ENCODE data around the gene MMS22L.

MMS22L gene

DNA sequence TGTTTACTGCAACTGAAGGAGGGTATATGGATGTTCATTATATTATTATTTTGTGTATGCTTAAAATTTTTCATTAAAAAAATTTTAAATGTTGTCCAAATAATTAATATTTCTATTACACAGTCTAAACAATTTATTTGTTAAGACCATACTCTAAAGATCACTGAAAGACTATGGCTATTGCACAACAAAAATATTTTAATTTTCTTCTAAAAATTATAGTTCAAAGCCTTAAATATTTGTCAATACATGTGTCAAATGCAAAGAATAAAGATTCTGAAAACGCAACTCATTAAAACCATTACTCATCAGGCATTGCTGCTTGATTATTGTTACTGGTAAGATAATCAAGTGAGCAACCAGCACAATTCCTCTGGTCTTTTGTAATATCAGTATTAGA is 2.2 kb downstream of the MMS22L start:
- Histone ChIP-seq H3K27ac (no peak overlapping the region), H3K4me1 (peaks cover 0 to 9% (median 2%) of the 10 kb centered on the region in 4 donors), H3K9me3 (no peaks in the 10 kb centered on the region), H3K4me3 (no peak overlapping the region), H3K36me3 (peaks cover 2 to 7% (median 4%) of the 10 kb centered on the region in 3 donors), H3K27me3 (no peaks in the 10 kb centered on the region)
- intact Hi-C loops (cut with DNase I; ENCODE audit: low total_unique reads) = loop anchor here (5.0 kb wide), 1 partner anchor 758 kb away; the partner anchor contains the start of gene UFL1
- no peak for DNase-seq
- TF ChIP-seq, protein P1, sequence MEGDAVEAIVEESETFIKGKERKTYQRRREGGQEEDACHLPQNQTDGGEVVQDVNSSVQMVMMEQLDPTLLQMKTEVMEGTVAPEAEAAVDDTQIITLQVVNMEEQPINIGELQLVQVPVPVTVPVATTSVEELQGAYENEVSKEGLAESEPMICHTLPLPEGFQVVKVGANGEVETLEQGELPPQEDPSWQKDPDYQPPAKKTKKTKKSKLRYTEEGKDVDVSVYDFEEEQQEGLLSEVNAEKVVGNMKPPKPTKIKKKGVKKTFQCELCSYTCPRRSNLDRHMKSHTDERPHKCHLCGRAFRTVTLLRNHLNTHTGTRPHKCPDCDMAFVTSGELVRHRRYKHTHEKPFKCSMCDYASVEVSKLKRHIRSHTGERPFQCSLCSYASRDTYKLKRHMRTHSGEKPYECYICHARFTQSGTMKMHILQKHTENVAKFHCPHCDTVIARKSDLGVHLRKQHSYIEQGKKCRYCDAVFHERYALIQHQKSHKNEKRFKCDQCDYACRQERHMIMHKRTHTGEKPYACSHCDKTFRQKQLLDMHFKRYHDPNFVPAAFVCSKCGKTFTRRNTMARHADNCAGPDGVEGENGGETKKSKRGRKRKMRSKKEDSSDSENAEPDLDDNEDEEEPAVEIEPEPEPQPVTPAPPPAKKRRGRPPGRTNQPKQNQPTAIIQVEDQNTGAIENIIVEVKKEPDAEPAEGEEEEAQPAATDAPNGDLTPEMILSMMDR (IDR thresholded peaks at IDR 0.05) = no peak

DNA sequence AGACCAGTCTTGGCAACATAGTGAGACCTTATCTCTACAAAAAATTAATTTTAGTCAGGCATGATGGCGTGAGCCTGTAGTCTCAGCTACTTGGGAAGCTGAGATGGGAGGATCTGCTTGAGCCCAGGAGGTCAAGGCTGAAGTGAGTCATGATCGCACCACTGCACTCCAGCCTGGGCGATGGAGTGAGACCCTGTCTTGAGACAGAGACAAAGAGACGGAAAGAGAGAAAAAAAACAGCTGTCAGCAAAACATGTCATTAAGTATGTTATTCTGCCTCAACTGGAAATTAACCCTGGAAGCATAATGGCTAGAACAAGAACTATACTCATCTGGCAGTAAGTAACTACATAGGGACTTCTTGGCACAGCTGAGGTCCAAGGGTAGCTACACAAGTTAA is 7.2 kb downstream of the MMS22L start:
- no peak for DNase-seq
- Histone ChIP-seq H3K4me1 (no peaks in the 10 kb centered on the region), H3K9me3 (no peaks in the 10 kb centered on the region), H3K27me3 (no peaks in the 10 kb centered on the region), H3K36me3 (peaks cover 16 to 22% (median 20%) of the 10 kb centered on the region in 3 donors), H3K4me3 (no peak overlapping the region), H3K27ac (no peak overlapping the region)
- TF ChIP-seq, protein P1 (IDR thresholded peaks at IDR 0.05) = no peak
- intact Hi-C loops (cut with DNase I; ENCODE audit: low total_unique reads) = no loop called here

DNA sequence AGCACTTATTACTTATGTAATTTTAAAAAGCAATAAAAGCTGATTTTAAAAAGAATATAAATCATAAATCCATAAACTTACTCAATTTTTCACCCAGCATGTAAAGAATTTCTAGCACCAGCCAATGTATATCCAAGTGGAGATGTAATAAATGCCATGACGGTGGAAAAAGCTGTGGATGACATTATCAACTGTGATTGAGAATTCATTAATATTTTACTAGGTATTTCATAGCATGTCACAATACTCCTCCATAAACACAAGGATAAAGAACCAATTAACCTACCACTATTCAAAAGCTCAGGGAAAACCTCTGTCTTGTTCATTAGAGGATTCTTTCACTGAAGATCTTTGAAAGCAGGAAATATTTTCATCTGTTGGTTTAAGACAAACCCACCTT is 13.2 kb downstream of the MMS22L start:
- TF ChIP-seq, protein P1 (IDR thresholded peaks at IDR 0.05) = no peak
- intact Hi-C loops (cut with DNase I; ENCODE audit: low total_unique reads) = no loop called here
- Histone ChIP-seq H3K4me3 (no peak overlapping the region), H3K9me3 (no peaks in the 10 kb centered on the region), H3K27ac (no peak overlapping the region), H3K36me3 (peaks cover 22 to 33% (median 26%) of the 10 kb centered on the region in 3 donors), H3K4me1 (no peaks in the 10 kb centered on the region), H3K27me3 (no peaks in the 10 kb centered on the region)
- DNase-seq = no peak

DNA sequence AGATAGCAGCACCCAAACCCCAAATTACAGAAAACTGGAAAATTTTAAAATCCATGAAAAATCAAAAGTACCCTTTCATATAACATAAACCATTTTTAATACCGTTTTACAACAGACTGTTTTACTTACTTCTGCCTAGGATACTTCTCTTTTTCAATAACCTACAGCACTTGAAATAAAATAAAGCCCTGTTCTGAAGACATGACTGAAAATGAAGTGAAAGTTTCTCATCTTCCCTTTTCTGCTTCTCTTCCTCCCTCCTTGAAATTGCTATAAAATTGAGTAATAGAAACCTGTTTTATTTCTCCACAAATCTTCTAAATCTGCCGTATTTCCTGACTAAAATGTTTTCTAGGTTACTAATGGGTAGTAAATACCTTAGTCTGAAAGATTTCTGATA is 20.3 kb downstream of the MMS22L start:
- Histone ChIP-seq H3K27me3 (no peaks in the 10 kb centered on the region), H3K4me3 (no peak overlapping the region), H3K27ac (no peak overlapping the region), H3K36me3 (peaks cover 14 to 31% (median 23%) of the 10 kb centered on the region in 3 donors), H3K9me3 (no peaks in the 10 kb centered on the region), H3K4me1 (no peaks in the 10 kb centered on the region)
- intact Hi-C loops (cut with DNase I; ENCODE audit: low total_unique reads) = no loop called here
- DNase-seq = no peak
- TF ChIP-seq, protein P1 (IDR thresholded peaks at IDR 0.05) = no peak

DNA sequence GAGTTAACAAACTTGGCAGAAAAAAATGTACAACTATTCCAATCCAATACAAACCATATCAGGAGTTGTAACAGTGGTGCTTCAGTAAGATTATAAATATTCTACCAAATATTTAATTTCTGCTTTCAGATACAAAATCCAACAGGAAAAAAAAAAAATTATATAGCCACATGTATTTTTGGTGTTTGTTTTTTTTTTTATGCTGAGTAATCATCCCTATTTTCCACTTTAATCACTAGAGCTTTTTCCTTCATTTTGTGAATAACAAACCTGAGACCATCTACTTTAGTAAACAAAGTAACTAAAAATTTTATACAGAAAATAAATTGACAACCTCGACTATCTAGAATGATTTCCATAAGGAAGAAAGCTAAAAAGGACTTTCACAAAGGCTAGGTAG is 36.2 kb downstream of the MMS22L start:
- TF ChIP-seq, protein P1 (IDR thresholded peaks at IDR 0.05) = no peak
- H3K27me3 ChIP-seq = no peaks in the 10 kb centered on the region
- no peak overlapping the region for H3K4me3 ChIP-seq
- no peaks in the 10 kb centered on the region for H3K9me3 ChIP-seq
- H3K36me3 ChIP-seq = peaks cover 8 to 15% (median 11%) of the 10 kb centered on the region in 3 donors
- no peak for DNase-seq
- intact Hi-C loops (cut with DNase I; ENCODE audit: low total_unique reads) = no loop called here
- H3K27ac ChIP-seq = no peak overlapping the region
- H3K4me1 ChIP-seq = no peaks in the 10 kb centered on the region

DNA sequence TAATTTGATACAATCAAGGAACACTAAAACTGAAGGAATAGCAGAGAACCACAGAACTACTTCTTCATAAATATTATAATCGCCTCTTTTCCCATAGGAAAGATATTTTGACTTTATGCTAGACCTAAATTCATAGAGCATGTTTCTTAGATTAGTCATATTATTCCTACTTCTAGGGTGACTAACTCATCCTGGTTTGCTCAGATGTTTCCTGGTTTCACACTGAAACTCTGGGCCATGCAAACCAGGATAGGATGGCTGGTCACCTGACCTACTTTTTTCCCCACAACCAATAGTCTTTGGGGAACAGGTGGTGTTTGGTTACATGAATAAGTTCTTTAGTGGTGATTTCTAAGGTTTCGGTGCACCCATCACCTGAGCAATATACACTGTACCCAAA is 42.8 kb downstream of the MMS22L start:
- intact Hi-C loops (cut with DNase I; ENCODE audit: low total_unique reads) = no loop called here
- Histone ChIP-seq H3K27me3 (no peaks in the 10 kb centered on the region), H3K36me3 (peaks cover 8 to 15% (median 11%) of the 10 kb centered on the region in 3 donors), H3K4me3 (no peak overlapping the region), H3K9me3 (no peaks in the 10 kb centered on the region), H3K27ac (no peak overlapping the region), H3K4me1 (no peaks in the 10 kb centered on the region)
- no peak for DNase-seq
- TF ChIP-seq, protein P1 (IDR thresholded peaks at IDR 0.05) = no peak
